ENCODE results near the gene ANGPTL1. TPM values are rescaled to one million over a fixed set of nuclear protein-coding genes. Genes with fewer than 3 reads are reported as not detected.

The ANGPTL1 gene, protein sequence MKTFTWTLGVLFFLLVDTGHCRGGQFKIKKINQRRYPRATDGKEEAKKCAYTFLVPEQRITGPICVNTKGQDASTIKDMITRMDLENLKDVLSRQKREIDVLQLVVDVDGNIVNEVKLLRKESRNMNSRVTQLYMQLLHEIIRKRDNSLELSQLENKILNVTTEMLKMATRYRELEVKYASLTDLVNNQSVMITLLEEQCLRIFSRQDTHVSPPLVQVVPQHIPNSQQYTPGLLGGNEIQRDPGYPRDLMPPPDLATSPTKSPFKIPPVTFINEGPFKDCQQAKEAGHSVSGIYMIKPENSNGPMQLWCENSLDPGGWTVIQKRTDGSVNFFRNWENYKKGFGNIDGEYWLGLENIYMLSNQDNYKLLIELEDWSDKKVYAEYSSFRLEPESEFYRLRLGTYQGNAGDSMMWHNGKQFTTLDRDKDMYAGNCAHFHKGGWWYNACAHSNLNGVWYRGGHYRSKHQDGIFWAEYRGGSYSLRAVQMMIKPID
- under 1 TPM in 2 of 5 donors, not detected in 3; 0.09 to 0.22 TPM for total RNA-seq
- total RNA-seq (2013), result 0.11 TPM
- total RNA-seq, result 0 to 0.09 (median 0) reads per million in 29 experiments

- WGBS (ENCODE audit: insufficient coverage), result no CpG with 5 or more reads among the region's 4 CpGs
- H3K4me3 ChIP-seq (ENCODE audit: control insufficient read depth in 1 of 2, extremely low read depth in 1 of 2, low read length in 1 of 2), result no peak within 1 kb of the TSS
- ChIA-PET POLR2A (interaction anchor here (0.6 to 0.7 kb wide), 2 partner anchors 9 to 86 kb away, joined by 4 to 6 read pairs; no protein-coding TSS in a partner anchor), CTCF (no interaction called here)
- Mint-ChIP-seq H3K4me1 (peaks cover 3 to 5% (median 4%) of the 10 kb centered on the region in 3 donors), H3K27me3 (no peaks in the 10 kb centered on the region), H3K4me3 (no peak within 1 kb of the TSS), H3K36me3 (peaks cover 7% of the 10 kb centered on the region), H3K9me3 (no peaks in the 10 kb centered on the region), H3K27ac (no peak within 1 kb of the TSS)
- ATAC-seq (replicated peaks in 1 of 4) (no peak), DNase-seq (no peak)
- H3K9me3 ChIP-seq, result no peaks in the 10 kb centered on the region
- no peak within 1 kb of the TSS for H3K27ac ChIP-seq (ENCODE audit: low read length)
- no peaks in the 10 kb centered on the region for H3K36me3 ChIP-seq (ENCODE audit: control insufficient read depth in 2 of 2, extremely low read depth in 1 of 2, insufficient read depth in 1 of 2, low read length in 1 of 2)
- no peaks in the 10 kb centered on the region for H3K27me3 ChIP-seq (replicated peaks in 1 of 2; ENCODE audit: control insufficient read depth in 2 of 2, extremely low read depth in 1 of 2, insufficient read depth in 2 of 2, low read length in 1 of 2)
- H3K4me1 ChIP-seq (ENCODE audit: control insufficient read depth in 1 of 2, extremely low read depth in 1 of 2, insufficient read depth in 2 of 2, low read length in 2 of 2), result no peaks in the 10 kb centered on the region
These were observed at the start of gene ANGPTL1 for GRCh38 chr1:178870944-178871343. ANGPTL1 (minus strand) TSS chr1:178871077; CDS start chr1:178865776, 5,301 bp downstream.

DNA sequence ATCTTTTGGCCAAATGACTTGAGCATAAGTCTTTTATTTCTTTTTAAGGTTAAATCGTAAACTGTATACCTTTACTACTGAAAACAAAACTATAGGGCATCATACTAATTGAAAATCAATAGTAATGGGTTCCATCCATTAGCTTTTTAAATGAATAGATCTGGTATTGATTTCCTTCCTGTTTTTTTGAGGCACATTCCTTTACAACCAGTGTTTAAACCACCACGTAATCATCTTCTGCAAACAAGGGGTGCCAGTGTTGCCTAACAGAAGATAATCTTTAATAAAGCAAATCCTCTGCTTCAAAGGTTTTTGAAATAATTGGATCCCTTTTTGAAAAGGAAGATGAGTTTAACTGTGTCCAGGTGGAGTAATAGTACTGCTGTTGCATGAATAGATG is 48.7 kb upstream of the ANGPTL1 start:
- POLR2A ChIA-PET, result no interaction called here
- H3K27me3 ChIP-seq (replicated peaks in 1 of 2; ENCODE audit: control insufficient read depth in 2 of 2, extremely low read depth in 1 of 2, insufficient read depth in 2 of 2, low read length in 1 of 2), result no peaks in the 10 kb centered on the region
- Mint-ChIP-seq H3K27ac (no peak overlapping the region), H3K4me3 (no peak overlapping the region), H3K4me1 (no peaks in the 10 kb centered on the region), H3K9me3 (peaks cover 0 to 21% (median 14%) of the 10 kb centered on the region in 3 donors), H3K27me3 (no peaks in the 10 kb centered on the region), H3K36me3 (peaks cover 33% of the 10 kb centered on the region)
- 83% methylated on average over 1 of the region's 2 CpGs for WGBS (ENCODE audit: insufficient coverage)
- no peak overlapping the region for H3K4me3 ChIP-seq (ENCODE audit: control insufficient read depth in 1 of 2, extremely low read depth in 1 of 2, low read length in 1 of 2)
- no peak for ATAC-seq (replicated peaks in 1 of 4)
- H3K4me1 ChIP-seq (ENCODE audit: control insufficient read depth in 1 of 2, extremely low read depth in 1 of 2, insufficient read depth in 2 of 2, low read length in 2 of 2), result no peaks in the 10 kb centered on the region
- no peaks in the 10 kb centered on the region for H3K36me3 ChIP-seq (ENCODE audit: control insufficient read depth in 2 of 2, extremely low read depth in 1 of 2, insufficient read depth in 1 of 2, low read length in 1 of 2)
- peaks cover 1% of the 10 kb centered on the region for H3K9me3 ChIP-seq
- no peak for DNase-seq
- no peak overlapping the region for H3K27ac ChIP-seq (ENCODE audit: low read length)
- CTCF ChIA-PET, result no interaction called here

GRCh38 chr1:178918955-178919354 is 48.1 kb upstream of the ANGPTL1 start:
- Mint-ChIP-seq H3K4me3 (no peak overlapping the region), H3K27me3 (no peaks in the 10 kb centered on the region), H3K9me3 (peaks cover 0 to 15% (median 8%) of the 10 kb centered on the region in 3 donors), H3K4me1 (no peaks in the 10 kb centered on the region), H3K27ac (no peak overlapping the region), H3K36me3 (peaks cover 37% of the 10 kb centered on the region)
- DNase-seq (no peak), ATAC-seq (replicated peaks in 1 of 4) (no peak)
- Histone ChIP-seq H3K27me3 (replicated peaks in 1 of 2; ENCODE audit: control insufficient read depth in 2 of 2, extremely low read depth in 1 of 2, insufficient read depth in 2 of 2, low read length in 1 of 2) (peaks cover 0 to under 1% of the 10 kb centered on the region in 2 experiments), H3K4me1 (ENCODE audit: control insufficient read depth in 1 of 2, extremely low read depth in 1 of 2, insufficient read depth in 2 of 2, low read length in 2 of 2) (no peaks in the 10 kb centered on the region), H3K27ac (ENCODE audit: low read length) (no peak overlapping the region), H3K9me3 (no peaks in the 10 kb centered on the region), H3K36me3 (ENCODE audit: control insufficient read depth in 2 of 2, extremely low read depth in 1 of 2, insufficient read depth in 1 of 2, low read length in 1 of 2) (peaks cover 0 to under 1% of the 10 kb centered on the region in 2 donors), H3K4me3 (ENCODE audit: control insufficient read depth in 1 of 2, extremely low read depth in 1 of 2, low read length in 1 of 2) (no peak overlapping the region)
- no CpG with 5 or more reads among the region's 2 CpGs for WGBS (ENCODE audit: insufficient coverage)
- CTCF ChIA-PET, result no interaction called here
- POLR2A ChIA-PET, result no interaction called here

DNA sequence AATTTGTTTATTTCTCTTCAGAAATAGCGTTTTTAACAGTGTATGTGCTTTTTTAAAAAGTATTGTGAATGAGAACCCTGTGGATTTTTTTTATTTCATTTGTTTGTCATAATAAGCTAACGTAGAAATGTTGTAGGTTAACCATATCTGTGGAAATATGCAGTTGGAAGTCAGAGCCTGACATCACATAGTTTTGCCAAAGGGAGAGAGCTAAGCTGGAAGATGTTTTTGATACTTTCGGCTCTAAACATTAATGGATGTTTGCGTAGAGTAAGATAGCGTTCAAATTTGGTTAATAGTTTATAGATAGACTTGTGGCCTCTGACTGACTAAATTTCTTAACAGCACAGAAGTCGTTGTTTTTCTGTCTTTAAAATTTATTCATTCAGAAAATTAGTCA is 47.4 kb upstream of the ANGPTL1 start:
- DNase-seq (no peak), ATAC-seq (replicated peaks in 1 of 4) (no peak)
- CTCF ChIA-PET, result no interaction called here
- Histone ChIP-seq H3K4me1 (ENCODE audit: control insufficient read depth in 1 of 2, extremely low read depth in 1 of 2, insufficient read depth in 2 of 2, low read length in 2 of 2) (no peaks in the 10 kb centered on the region), H3K36me3 (ENCODE audit: control insufficient read depth in 2 of 2, extremely low read depth in 1 of 2, insufficient read depth in 1 of 2, low read length in 1 of 2) (peaks cover 0 to 5% of the 10 kb centered on the region in 2 donors), H3K27ac (ENCODE audit: low read length) (no peak overlapping the region), H3K4me3 (ENCODE audit: control insufficient read depth in 1 of 2, extremely low read depth in 1 of 2, low read length in 1 of 2) (no peak overlapping the region), H3K9me3 (no peaks in the 10 kb centered on the region), H3K27me3 (replicated peaks in 1 of 2; ENCODE audit: control insufficient read depth in 2 of 2, extremely low read depth in 1 of 2, insufficient read depth in 2 of 2, low read length in 1 of 2) (peaks cover 0 to 4% of the 10 kb centered on the region in 2 experiments)
- H3K27me3 Mint-ChIP-seq, result no peaks in the 10 kb centered on the region
- H3K9me3 Mint-ChIP-seq, result peaks cover 0 to 10% (median 1%) of the 10 kb centered on the region in 3 donors
- no peaks in the 10 kb centered on the region for H3K4me1 Mint-ChIP-seq
- POLR2A ChIA-PET, result no interaction called here
- H3K36me3 Mint-ChIP-seq, result peaks cover 39% of the 10 kb centered on the region
- H3K27ac Mint-ChIP-seq, result no peak overlapping the region
- WGBS (ENCODE audit: insufficient coverage), result 94% methylated on average over 2 of the region's 6 CpGs
- no peak overlapping the region for H3K4me3 Mint-ChIP-seq

- Mint-ChIP-seq H3K27ac (no peak overlapping the region), H3K4me1 (no peaks in the 10 kb centered on the region), H3K27me3 (no peaks in the 10 kb centered on the region), H3K9me3 (no peaks in the 10 kb centered on the region), H3K4me3 (no peak overlapping the region), H3K36me3 (peaks cover 39% of the 10 kb centered on the region)
- Histone ChIP-seq H3K36me3 (ENCODE audit: control insufficient read depth in 2 of 2, extremely low read depth in 1 of 2, insufficient read depth in 1 of 2, low read length in 1 of 2) (peaks cover 0 to 5% of the 10 kb centered on the region in 2 donors), H3K27ac (ENCODE audit: low read length) (no peak overlapping the region), H3K4me3 (ENCODE audit: control insufficient read depth in 1 of 2, extremely low read depth in 1 of 2, low read length in 1 of 2) (no peak overlapping the region), H3K4me1 (ENCODE audit: control insufficient read depth in 1 of 2, extremely low read depth in 1 of 2, insufficient read depth in 2 of 2, low read length in 2 of 2) (no peaks in the 10 kb centered on the region), H3K27me3 (replicated peaks in 1 of 2; ENCODE audit: control insufficient read depth in 2 of 2, extremely low read depth in 1 of 2, insufficient read depth in 2 of 2, low read length in 1 of 2) (peaks cover 0 to 4% of the 10 kb centered on the region in 2 experiments), H3K9me3 (no peaks in the 10 kb centered on the region)
- ChIA-PET POLR2A (no interaction called here), CTCF (no interaction called here)
- ATAC-seq (replicated peaks in 1 of 4) (no peak), DNase-seq (no peak)
- WGBS (ENCODE audit: insufficient coverage), result 59% methylated on average over 2 of the region's 5 CpGs
These were observed 45.7 kb upstream of the ANGPTL1 start for GRCh38 chr1:178916448-178917174.

- no peak overlapping the region for H3K4me3 ChIP-seq (ENCODE audit: control insufficient read depth in 1 of 2, extremely low read depth in 1 of 2, low read length in 1 of 2)
- H3K9me3 Mint-ChIP-seq, result no peaks in the 10 kb centered on the region
- 100% methylated on average over 1 of the region's 2 CpGs for WGBS (ENCODE audit: insufficient coverage)
- no peak overlapping the region for H3K27ac Mint-ChIP-seq
- H3K36me3 Mint-ChIP-seq, result peaks cover 65% of the 10 kb centered on the region
- H3K27me3 Mint-ChIP-seq, result no peaks in the 10 kb centered on the region
- H3K27ac ChIP-seq (ENCODE audit: low read length), result no peak overlapping the region
- H3K27me3 ChIP-seq (replicated peaks in 1 of 2; ENCODE audit: control insufficient read depth in 2 of 2, extremely low read depth in 1 of 2, insufficient read depth in 2 of 2, low read length in 1 of 2), result peaks cover 0 to 4% of the 10 kb centered on the region in 2 experiments
- no peak for DNase-seq
- H3K9me3 ChIP-seq, result no peaks in the 10 kb centered on the region
- peaks cover 0 to 5% of the 10 kb centered on the region in 2 donors for H3K36me3 ChIP-seq (ENCODE audit: control insufficient read depth in 2 of 2, extremely low read depth in 1 of 2, insufficient read depth in 1 of 2, low read length in 1 of 2)
- no peak overlapping the region for H3K4me3 Mint-ChIP-seq
- H3K4me1 ChIP-seq (ENCODE audit: control insufficient read depth in 1 of 2, extremely low read depth in 1 of 2, insufficient read depth in 2 of 2, low read length in 2 of 2), result no peaks in the 10 kb centered on the region
- no peak for ATAC-seq (replicated peaks in 1 of 4)
- no peaks in the 10 kb centered on the region for H3K4me1 Mint-ChIP-seq
- CTCF ChIA-PET, result interaction anchor here in 1 of 2 donors (1.0 kb wide), 1 partner anchor 10 kb away, joined by 3 read pairs; no protein-coding TSS in a partner anchor
- POLR2A ChIA-PET, result no interaction called here
These were observed 41.7 kb upstream of the ANGPTL1 start for GRCh38 chr1:178912597-178912996.

Data from T-cell (primary cell).